Measurements from ENCODE around the gene IARS1.

Gene IARS1

GRCh38 chr9:92245005-92245797 is 48.3 kb downstream of the IARS1 start:
- no peak for TF ChIP-seq ZNF274 (IDR thresholded peaks at IDR 0.05; ENCODE audit: low read depth, low read length)
- no peak overlapping the region for H3K4me3 ChIP-seq (ENCODE audit: low read length)
